Raji (cell line): Measurements from ENCODE around the gene ETFA.

ENCODE experiments used
- POLR2A ChIP-seq: IDR thresholded peaks from 2 replicates; pipeline ENCODE4 v1.6.1; 2011; ENCODE audit warnings: low read depth, low read length, control low read depth; ENCODE audit not compliant: insufficient read depth

Gene ETFA

DNA sequence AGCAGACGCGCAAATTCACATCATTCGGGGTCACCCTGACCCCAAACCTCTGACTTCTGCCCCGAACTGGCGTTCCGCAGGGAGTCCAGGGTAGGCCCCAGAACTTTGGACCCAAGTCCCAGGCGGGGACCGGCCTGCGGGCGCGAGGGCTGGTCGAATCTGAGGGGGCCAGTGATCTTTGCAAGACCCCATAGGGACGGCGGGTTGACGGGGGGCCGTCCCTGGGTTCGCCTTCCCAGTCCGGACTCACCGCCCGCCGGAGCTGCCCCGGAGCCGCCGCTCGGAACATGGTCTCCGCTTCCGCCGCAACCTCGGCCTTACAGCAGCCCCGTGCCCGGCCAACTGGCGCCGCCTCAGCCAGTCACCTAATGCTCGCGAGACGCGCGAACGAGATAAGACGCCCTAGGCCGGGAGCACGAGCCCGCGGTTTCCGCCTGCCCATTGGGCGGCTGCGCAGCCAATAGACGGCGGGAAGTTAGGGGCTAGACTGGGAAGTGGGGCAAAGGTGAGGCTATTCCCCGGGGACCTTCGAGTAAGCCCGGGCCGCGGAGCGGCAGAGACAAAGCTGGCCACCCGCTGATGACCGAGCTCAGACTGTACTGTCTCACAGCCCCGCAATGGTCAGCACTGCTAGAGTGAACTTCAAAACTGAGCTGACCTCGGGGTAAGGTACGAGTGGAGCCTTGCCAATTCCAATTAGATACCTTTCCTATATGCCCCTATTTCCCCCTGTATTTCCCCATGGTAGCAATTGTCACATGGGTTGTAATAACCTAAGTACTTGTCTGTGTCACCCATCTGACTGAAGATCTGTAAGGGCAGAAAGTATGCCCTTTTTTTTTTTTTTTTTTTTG lies at the start of gene ETFA:
ETFA (minus strand) TSS at position 370 of the 854 bp plus-strand sequence; CDS start at position 289, 81 bp downstream.
- TF ChIP-seq POLR2A: peak; percentile 90

DNA sequence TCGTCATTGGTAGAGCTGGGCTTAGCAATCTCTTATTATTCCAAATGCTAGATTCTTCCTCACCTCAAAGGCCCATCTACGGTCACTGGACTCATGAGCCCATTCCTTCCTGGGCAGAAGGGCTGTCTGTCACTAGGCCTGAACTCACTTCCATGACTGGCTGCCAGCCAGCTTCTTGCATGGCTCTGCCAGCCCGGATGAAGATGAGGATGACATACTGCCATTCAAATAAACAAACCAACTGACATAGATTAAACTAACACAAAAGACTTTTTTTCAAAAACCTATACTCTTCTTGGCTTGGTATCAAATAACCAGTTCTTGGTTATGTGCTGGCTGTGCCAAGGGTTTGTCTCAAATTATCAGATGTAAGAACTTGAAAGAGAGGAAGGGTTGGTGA lies 49.1 kb upstream of the ETFA start:
- no peak for TF ChIP-seq POLR2A

DNA sequence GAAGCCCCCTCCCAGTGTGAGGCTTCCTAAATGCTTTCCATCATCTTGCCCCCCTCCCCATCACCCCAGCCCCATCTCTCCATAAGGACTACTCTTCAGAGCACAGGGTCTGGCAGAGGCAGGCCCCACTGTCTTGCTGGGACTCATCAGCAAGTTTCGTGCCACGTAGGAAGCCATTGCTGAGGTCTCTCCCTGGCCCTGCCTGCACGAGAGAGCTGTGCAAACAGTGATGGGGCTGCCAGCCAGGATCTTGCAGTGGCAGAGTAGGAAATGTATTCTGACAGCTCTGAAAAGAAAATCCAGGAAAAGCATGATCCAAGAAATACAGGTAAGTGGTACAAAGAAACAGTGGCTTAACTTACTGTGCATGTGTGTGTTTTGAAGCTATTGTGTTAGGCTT lies 47.9 kb upstream of the ETFA start:
- TF ChIP-seq POLR2A: no peak

DNA sequence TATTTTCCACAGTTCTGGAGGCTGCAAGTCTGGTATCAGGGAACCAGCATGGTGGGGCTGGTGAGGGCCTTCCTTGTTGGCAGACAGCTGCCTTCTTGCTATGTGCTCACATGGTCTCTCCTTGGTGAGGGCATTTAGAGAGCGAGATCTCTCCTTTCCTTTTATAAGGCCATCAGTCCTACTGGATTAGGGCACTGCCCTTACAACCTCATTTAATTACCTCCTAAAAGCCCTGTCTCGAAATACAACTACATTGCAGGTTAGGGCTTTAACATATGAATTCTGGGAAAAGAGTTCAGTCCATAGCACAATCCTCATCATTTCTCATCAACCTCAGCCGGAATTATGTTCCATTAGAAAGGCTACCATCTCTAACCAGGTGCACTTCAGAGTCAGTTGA lies 47.2 kb upstream of the ETFA start:
- TF ChIP-seq POLR2A: no peak

DNA sequence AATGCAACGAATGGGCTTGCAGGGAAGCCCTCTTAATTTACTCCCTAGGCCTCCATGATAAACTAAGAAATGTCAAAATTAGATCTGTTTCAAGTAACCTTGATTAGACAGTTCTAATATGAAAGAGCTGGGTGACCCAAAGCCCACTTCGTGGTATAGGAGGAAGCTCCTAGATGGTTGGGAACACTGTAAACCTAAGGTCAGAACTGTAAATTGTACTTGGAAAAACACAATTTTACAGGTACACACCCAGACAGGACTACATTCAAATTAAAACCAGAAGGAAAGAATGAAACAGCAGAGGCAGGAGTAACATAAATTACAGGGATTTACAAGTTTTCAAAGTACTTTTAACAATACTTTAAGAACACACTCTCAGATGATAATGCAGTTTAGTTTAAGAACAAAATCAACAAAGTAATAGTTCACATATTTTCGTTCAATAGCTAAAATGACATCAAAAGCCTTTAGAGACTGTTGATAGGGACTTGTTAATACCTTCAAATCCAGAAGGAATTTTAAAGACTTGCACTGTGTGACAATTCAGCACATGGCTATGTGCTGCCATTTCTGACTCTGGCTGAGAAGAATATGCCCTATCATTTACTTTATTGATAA lies 43.7 kb upstream of the ETFA start:
- no peak for TF ChIP-seq POLR2A

DNA sequence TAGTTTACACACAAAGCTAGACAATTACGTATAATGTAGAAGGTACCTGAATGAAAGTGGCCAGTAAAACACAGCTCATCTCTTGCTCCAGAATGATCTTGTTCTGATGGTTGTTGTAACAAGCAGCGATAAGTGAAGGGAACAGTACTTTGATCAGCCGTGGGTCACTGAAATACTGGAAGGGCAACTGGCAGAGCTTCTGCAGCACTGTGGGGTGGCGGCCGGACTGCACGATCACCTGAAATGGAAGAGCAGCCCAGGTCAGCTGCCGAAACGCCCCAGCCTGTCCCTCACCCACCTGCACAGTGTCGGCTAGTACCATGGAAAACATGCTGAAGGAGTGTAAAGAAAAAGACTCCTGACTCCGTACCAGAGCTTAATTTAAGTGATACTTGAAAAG lies 42.6 kb upstream of the ETFA start:
- no peak for TF ChIP-seq POLR2A

DNA sequence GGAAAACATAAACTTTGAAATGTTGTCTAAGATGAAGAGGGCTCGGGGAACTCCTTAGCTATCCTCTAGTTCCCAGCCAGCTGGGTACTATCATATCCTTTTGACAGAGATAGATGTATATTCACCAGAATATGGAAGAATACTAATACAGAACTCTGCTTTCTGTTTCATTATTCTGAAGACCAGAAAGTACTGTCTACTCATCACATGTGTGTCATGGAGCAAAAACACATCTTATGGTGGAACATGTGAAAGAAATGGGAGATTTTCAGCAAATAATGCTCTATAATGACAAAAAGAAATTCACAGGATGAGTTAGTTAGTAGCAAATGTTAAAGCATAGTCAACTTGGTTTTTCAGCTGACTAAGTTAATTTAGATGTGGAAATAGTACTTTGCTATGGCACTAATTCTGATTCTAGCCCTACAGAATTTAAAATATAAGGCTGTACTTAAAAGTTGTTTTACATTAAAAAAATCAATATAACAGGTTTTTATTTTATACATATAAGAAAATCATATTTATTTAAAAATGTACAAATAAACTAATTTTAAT lies 41.8 kb upstream of the ETFA start:
- TF ChIP-seq POLR2A: no peak

DNA sequence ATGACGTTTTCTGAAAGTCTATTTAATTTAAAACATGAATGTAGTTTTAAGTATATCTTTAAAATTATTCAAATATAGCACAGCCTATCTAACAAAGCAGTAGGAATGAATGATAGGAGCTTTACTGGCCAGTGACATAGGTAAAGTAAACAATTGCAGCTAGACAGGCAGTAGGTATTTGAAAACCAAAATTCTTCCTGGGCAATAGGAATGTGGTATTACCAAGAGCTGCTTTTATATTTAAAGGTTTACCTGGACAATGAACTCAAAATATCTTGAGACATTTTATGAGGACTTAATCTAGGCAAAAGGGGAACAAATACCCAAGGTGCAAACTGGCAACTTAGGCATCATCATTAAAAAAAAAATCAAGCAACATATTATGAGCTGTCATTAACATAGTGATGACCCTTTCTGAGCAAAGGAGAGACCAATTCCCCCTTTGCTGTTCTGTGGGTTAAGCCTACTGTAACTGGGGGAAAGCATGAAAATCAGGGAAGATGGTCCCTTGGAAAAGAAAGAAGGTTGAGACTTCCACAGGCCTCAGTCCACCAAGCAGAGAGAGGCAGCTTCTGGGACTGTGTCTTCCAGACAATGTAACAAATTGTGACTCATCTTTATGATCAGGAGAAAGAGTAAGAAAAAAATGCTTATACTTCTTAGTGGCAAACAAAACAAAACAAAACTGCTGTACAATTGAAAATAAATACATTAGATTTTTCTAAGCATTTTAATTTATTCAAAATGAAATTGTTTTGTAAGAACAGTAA lies 38.2 kb upstream of the ETFA start:
- no peak for TF ChIP-seq POLR2A

DNA sequence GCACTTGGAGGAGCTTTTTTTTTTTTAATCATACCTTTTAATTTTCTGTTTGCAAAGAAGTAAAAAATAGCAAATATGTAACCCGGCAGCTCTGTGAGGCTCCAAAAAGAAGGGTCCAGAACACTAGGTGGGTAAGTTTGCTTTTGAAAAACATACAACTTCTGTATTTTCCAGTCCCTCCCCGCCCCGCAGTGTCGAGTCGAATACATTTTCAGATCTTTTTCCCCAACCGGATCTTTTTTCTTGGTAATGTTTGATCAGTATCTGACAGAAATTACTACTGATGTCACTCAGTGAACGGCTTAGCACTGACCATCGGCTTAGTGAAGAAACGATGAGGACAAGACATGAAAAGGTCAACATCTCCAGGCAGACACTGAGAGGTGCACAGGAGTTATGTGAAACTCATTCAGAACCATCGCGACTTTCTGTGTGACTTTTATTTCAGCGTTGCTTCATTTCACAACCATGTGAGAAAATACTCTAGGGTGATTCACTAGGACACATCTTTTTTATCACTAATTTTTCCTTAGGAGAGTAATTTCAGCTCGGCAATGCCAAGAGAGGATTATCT lies 36.3 kb upstream of the ETFA start:
- TF ChIP-seq POLR2A: no peak

DNA sequence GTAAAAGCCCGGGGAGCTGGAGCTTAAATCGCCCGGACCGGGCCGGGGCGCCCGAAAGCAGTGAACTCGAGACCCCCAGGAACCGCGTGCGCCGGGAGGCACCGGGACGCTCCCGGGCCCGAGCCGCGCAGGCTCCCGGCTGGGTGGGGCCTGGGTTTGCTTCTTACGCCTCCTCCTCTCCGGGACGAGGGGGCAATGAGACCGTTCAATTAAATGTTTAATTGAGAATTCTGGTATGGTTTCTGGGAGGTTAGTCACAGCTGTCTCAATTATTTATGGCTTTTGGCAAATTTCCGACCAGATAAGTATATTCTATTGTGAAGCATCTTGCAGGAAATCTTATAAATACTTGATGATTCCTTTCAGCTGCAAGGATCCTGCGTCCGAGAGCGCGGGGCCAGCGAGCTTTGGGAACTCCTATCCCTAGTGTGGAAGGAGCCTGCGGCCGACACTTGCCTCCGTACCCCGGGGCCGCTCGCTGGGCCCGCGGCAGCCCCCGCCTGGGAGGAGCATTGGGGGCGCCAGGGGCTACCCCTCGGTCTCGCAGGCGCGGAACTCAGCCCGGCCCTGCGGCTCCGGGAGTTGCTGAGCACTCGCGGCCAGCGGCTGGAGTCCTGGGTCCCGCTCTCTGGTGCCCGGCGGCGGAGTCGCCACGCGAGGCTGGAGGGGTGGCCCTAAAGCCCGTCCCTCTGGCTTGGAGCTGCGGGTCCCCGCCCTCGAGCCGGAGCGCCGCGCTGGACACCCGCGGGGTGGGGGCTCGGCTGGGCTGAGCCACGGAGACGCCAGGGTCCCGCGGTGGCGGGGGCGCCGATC lies 35.6 kb upstream of the ETFA start:
- TF ChIP-seq POLR2A: no peak

DNA sequence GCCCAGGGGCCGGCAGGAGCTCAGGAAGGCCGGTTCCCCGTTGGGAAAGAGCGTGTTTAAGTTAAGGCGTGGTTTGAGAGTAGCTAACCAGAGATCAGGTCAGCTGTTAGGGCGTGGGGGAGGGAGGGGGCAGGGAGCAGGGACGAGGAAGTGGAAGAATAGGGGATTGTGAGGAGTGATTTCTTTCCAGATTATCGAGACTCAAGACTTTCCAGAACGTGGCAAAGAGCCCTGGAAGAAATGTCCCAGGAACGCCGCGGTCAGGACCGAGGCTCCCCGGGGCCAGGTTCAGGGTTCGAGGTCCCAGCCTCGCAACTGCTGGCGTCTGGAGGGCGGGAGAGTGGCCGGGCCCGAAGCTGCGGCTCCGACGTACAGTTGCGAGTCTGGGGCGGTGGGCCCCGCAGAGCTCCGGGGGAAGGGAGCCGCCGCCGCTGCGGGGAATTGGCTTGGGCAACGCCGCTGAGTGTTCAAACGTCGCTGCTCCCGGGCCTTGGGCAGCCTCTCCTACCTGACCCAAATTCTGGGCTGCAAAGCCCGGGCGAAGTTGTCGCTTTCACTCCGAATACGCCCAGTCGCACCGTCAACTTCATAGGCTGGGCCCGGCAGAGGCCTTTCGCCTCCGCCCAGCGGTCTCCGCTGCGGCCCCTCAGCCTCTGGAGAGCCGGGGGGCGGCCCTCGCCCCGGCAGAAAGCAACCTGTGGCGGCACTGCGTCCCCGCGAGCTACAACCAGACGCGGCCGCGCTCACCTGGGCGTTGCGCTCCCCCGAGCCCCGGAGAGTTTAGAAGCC lies 34.8 kb upstream of the ETFA start:
- no peak for TF ChIP-seq POLR2A

DNA sequence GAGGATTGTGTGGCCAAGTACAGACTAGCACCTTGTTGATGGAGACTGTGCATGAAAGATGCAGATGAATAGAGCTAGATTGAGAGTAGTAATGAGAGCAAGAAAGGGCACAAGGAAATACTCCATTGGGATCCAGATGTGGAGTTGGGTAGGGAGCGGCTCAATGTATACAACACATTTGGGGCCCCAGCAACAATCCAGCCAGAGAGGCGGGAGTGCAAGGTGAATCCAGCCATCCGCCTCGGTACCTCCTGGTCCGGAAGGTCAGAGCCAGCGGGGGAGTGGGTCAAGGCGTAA lies 34.3 kb upstream of the ETFA start:
- TF ChIP-seq POLR2A: no peak

DNA sequence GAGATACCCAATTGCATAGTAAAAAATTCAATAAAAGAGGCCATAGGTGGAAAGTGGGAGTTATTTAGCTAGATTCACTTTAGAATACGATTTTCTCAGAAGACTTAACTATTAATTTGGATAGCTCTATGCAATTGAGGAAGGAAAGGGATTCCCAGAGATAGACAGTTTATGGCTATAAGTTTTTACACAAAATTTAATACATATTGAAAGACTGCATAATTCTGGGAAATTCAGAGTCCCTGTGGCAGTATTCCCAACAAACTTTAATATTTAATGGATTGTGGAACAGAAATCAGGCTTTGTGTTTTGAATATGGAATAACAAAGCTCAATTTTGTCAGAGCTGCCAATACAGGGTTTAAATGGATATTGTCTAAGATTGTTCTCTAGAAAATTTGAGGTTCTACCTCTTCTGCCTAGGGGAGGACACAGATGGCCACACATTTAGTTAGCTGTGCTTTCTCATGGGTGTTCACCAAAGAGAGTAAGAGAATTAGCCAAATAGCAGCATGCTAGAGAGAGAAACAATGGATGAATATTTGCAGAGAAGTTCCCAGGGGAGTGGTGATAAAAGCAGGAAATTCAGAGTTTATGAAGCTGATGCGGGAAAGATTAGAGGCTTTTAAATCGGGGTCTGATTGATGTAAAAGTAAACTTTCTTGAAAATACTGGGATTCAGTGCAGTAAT lies 33.8 kb upstream of the ETFA start:
- no peak for TF ChIP-seq POLR2A
